Fibroblast of peridontal ligament (primary cell): ENCODE measurements around the gene GFPT2.

Source experiments
- DNase-seq: peaks from one replicate; pipeline ENCODE4 v3.0.0-alpha.2; 2010; ENCODE audit errors: extremely low read depth

GFPT2 gene

DNA sequence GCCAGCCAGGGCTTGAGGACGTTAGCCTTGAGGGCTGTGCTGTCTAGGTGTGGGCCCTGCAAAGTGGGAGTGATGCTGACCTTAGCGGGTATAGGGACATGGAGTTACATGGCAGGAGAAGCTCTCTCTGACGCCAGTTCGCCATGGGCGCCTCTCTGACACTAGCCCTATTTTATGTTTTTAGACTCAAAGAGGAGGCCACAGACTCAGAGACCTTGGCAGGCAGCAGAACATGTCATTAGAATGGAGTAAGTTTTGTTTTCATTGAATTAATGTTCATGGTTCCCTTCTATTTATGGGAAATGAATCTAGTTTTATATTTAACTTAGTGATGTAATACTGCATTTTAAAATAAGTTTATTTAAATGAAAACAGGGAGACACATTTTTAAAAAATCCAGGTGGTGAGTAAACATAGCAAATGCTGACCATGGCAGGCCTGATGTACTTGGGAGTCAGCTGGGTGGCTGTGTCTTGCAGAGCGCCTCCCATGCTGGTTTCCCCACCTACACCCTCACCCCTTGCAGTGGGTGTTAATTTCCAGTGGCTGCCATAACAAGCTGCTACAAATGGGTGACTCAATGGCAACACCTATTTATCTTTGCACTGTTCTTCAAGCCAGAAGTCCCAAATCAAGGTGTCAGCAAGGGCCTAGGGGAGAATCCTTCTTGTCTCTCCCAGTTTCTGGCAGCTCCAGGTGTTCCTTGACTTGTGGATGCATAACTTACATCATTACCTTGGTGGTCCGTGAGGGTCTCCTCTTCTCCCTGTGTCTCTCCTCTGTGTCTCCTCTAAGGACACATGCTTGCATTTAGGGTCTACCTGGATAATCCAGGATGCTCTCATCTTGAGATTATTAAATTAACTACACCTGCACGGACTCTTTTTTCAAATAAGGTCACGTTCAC is 25.6 kb upstream of the GFPT2 start:
- DNase-seq: no peak

- no peak for DNase-seq
Observed at GRCh38 chr5:180377556-180378197, 24.5 kb upstream of the GFPT2 start.

DNA sequence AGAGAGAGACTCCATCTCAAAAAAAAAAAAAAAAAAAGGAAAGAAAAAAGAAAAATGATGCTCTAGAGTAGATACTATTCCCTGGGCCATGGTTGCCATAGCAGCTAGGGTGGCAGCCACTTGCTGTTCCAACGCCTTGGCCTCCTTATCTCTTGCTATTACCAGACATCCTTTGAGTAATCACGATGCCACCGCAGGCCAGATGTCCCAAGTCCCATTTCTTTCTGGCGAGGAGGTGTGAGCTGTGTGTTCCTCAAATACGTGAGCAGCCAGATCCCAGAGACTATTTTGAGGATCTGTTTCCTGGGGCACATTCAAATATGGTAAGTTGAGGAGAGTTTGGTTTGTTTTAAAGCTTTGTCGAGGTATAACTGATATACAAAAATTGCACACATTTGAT is 23.4 kb upstream of the GFPT2 start:
- DNase-seq: no peak

DNA sequence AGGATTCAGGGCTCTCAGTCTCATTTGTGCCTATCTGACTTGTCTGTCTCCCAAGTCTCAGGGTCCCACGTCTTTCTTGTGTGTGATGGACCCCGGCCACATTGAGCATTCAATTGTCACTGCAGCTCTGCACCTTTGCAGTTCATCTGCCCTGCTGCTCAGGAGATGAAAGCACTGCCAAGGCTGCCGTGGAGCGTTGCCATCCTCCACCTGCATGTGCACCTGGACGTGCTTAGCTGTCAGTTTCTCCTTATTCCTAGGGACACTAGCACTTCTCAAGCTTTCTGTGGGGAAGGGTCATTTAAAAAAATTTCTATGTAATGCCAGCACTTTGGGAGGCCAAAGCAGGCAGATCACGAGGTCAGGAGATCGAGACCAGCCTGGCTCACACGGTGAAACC is 22.8 kb upstream of the GFPT2 start:
- DNase-seq: no peak

DNA sequence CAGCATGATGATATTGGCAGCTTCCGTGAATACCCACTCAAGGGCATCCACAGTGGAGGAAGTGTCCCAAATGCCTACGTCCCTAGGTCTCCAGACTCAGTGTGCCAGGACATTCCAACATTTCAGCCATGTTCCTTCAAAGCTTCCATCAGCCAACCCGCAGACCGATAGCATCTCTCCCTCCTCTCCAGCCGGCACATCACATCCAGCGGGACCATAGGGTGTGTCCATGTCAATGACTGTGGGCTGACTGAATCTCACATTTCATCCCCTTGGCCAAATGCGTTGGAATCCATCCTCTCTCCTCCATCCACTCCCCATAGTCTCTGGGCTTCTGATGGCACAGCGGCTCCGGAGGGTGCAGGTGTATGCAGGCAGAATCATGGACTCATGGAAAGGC is 22.2 kb upstream of the GFPT2 start:
- DNase-seq: no peak

- no peak for DNase-seq
Observed at GRCh38 chr5:180373870-180374269, 20.7 kb upstream of the GFPT2 start.

GRCh38 chr5:180373454-180373853 is 20.3 kb upstream of the GFPT2 start:
- DNase-seq: no peak

DNA sequence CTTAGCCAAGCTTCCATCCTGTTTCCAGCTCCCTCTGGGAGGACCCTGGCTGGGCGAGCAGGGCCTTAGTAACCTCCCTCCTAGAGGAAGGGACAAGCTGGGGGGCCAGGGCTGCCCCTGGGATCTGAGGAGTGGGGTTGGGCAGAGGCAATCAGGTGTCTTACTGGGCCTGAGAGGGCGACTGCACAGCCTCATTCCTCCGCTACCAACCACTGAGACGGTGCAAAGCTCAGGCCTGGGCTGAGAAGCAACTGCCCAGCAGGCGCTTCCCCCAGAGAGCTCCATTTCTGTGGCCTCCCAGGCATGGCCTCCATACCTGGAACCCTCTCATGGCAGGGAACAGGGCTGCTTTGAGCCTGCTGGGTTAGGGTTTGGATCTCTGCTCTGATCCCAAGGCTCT is 18.8 kb upstream of the GFPT2 start:
- no peak for DNase-seq

DNA sequence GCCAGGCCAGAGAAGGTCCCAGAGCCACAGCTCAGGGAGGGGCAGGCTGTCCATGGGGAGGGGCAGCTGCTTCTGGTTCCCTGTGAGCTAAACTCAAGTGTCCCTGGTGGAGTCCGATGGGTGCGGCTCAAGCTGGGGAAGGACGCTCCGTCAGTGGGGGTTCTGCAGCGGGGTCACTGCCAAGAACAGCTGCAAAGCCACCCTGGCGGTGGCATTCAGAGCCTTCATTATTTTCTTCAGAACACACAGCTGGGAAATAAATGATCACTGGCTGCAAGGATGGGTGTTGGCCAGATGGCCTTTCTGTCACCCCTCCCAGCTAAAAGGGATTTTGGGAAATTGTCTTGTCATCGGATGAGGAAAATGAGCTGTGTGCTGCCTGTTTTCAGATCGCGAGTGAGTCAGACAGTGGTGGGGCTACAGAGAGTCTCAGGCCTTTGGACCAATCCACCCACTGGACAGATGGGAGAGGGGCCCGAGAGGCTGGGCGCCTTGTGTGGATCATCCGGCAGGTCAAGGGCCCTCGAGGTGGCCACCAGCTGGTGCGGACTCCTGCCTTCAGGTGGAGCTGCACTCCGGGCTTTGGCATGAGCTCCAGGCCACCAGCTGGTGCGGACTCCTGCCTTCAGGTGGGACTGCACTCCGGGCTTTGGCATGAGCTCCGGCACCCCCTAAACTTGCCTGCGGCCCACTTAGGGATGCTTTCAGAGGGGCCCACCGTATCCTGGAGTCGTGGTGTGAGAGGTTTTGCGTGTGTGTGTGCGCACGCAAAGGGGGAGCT is 17.9 kb upstream of the GFPT2 start:
- no peak for DNase-seq

DNA sequence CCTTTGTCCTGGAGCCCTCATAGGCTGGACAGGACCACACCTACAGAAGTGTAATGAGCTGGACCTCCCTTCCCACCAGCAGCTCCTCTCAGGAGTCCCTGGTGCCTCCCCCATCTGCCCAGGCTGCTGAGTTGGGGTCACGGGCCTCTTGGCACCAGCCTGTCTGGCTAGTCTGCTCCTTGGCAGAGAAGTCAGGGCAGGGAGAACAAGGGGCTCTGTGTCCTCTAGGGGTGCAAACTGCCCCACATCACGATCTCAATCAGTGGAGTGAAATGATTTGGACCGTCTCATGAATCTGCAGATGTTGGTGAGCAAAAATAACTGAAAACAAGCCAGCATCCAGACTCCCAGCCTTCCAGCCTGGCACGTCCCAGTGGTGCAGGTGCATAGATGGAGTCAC is 14.9 kb upstream of the GFPT2 start:
- no peak for DNase-seq

DNA sequence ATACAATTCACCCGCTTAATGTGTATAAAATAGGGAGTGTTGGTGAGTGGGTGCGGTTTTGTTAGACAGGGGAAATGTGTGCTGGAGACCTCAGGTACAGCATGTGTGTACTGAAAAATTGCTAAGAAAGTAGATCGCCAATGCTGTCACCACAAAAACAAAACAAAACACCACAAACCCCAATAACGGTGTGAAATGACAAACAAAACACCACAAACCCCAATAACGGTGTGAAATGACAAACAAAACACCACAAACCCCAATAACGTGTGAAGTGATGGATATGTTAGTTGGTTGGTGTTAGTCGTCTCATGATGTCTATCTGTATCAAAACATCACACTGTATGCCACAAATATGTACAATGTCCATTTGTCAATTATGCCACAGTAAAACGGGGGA is 14.2 kb upstream of the GFPT2 start:
- no peak for DNase-seq

DNA sequence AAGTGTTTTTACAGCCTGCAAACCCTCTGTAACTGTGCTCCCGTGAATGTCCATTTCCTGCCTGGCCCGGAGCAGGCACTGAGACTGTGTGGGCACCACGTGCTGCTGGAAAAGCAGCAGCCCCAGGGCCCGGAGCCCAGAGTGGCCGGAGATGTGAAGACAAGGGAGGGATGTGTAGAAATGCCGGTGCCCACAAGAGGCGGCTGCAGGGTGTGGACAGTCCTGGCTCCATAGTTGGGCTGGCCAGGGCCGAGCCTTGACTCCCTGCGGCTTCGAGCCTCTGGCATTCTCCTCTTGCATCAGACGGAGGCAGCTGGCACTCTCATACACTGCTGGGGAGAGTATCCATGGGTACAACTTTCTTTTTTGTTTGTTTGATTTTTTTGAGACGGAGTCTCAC is 13.2 kb upstream of the GFPT2 start:
- peak; percentile 33 for DNase-seq

DNA sequence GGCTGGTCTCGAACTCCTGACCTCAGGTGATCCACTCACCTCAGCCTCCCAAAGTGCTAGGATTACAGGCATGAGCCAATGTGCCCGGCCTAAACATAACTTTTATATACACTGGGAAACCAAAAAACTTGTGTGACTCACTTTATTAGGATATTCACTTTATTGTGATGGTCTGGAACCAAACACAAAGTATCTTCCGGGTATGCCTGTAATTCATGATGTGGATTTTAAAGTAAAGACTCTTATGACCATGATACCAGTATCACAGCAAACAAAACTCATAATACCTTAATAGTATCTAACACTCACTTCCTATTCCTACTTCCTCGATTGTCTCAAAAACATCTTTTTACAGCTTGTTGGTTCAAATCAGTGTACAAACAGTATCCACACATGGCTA is 12.7 kb upstream of the GFPT2 start:
- no peak for DNase-seq

DNA sequence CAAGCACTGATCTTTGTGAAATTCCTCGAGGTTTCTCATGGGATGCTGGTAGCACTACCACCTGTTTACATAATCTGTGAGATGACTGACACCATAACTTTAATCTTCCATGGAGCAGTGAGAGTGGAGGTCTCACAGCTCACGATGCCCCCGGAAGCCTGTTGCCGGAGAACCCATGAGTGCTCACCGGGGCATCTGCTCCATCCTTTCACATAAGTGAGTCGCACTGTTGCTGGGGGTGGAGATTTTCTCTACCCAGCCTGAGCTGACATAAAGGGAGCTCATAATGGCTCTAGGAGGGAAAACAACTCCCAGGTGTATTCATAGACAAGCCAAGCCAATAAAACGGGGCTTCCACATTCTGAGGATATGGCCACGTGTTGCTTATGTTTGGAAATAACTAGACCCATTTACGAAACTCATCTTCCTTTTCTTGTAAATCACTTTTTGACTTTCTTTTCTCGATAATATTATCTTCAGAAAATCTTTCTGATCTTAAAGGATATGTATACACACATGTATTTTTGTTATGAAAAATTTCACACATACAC is 11.2 kb upstream of the GFPT2 start:
- no peak for DNase-seq

DNA sequence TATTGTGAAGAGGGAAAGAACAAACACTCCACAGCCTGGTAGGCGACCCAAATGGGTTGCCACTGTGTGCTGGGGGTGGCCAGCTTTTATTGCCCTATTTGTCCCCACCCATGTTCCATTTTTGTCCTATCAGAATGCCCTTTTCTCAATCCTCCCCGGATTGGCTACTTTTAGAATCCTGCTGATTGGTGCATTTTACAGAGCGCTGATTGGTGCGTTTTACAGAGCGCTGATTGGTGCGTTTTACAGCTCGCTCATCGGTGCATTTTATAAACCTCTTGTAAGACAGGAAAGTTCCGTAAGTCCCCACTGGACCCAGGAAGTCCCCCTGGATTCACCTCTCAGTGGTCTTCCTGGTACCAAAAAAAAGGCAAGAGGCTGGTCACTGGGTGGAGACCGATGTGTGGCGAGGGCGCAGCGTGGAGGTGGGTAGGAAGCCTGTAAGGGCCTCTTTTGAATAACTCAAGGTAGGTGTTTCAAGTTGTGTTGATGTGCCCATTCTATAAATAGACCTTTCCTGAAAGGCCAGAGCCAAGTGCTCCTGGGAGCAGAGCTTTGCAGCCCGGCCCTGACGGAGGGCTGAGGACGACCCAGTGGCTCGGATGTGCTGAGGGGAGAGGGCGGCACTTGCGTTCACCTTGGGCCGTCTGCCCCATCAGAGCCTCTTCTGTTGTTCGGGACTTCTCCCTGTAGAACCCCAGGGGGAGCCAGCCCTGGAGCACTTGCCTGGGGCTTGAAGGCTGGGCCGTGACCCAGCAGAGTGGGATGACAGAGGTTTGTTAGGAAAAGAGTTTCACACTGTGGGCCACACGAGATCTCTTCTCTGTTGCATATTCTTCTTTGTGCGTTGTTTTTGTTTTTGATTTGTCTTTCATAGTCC is 7.2 kb upstream of the GFPT2 start:
- no peak for DNase-seq

- DNase-seq: no peak
Observed at GRCh38 chr5:180358694-180359093, 5.6 kb upstream of the GFPT2 start.

GRCh38 chr5:180358179-180358578 is 5.0 kb upstream of the GFPT2 start:
- DNase-seq: no peak

GRCh38 chr5:180354966-180355365 is 1.8 kb upstream of the GFPT2 start:
- DNase-seq: no peak

DNA sequence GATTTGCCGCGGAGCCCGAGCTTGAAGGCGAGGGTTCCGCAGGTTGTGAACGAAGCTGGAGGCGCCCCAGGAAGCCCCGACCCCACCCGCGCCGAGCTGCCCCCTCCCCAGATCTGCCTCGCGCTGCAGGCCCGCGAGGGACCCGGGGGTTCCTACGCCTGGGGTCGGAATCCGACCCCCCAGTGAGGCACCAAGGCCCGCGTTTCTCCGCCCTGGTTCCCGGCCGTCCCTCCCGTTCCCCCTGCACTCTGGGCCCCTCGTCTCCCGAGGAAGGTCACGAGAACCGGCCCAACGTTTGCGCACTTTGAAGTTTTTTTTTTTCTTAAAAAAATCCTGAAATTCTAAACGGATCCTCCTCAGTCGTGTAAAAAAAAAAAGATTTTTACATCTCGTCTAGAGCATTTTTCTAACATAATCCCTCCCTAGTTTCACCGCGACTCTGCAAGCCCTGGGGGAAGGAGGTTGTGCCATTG is 880 bp upstream of the GFPT2 start:
- peak; percentile 12 for DNase-seq

GRCh38 chr5:180352116-180353047 is 754 bp downstream of the GFPT2 start:
- DNase-seq: peak; percentile 51
